ENCODE measurements around the gene DENND10.
"Not testable (repeated sequence)": the region's sequence is repeated elsewhere in the genome, so short reads cannot be mapped to it uniquely, and the experiment has no call there.

DENND10 gene

GRCh38 chr10:119132521-119133345 is 28.8 kb downstream of the DENND10 start:
- no peak for DNase-seq (ENCODE audit: low spot score)

DNA sequence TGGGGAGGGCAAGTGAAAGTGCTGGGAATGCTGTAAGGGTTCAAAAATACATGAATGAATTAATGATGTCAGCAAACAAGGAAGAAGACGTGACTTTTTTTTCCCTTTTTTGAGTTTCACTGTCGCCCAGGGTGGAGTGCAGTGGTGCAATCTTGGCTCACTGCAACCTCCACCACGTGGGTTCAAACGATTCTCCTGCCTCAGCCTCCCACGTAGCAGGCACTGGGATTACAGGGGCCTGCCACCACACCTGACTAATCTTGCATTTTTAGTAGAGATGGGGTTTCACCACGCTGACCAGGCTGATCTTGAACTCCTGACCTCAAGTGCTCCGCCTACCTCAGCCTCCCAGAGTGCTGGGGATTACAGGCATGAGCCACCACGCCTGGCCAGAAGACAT is 30.0 kb downstream of the DENND10 start:
- DNase-seq (ENCODE audit: low spot score), result no peak

GRCh38 chr10:119135513-119135881 is 31.6 kb downstream of the DENND10 start:
- DNase-seq (ENCODE audit: low spot score), result no peak

GRCh38 chr10:119136084-119136483 is 32.2 kb downstream of the DENND10 start:
- DNase-seq (ENCODE audit: low spot score), result no peak

GRCh38 chr10:119137878-119138277 is 34.0 kb downstream of the DENND10 start:
- not testable (repeated sequence) for DNase-seq (ENCODE audit: low spot score)

GRCh38 chr10:119138346-119139306 is 34.7 kb downstream of the DENND10 start:
- no peak for DNase-seq (ENCODE audit: low spot score)

- DNase-seq (ENCODE audit: low spot score), result peak; percentile 51
Measured at GRCh38 chr10:119139464-119140067, 35.7 kb downstream of the DENND10 start.

GRCh38 chr10:119140603-119141245 is 36.8 kb downstream of the DENND10 start:
- DNase-seq (ENCODE audit: low spot score), result no peak

GRCh38 chr10:119143657-119144056 is 39.7 kb downstream of the DENND10 start:
- DNase-seq (ENCODE audit: low spot score), result no peak

- DNase-seq (ENCODE audit: low spot score), result no peak
Measured at GRCh38 chr10:119149157-119149556, 45.2 kb downstream of the DENND10 start.

DNA sequence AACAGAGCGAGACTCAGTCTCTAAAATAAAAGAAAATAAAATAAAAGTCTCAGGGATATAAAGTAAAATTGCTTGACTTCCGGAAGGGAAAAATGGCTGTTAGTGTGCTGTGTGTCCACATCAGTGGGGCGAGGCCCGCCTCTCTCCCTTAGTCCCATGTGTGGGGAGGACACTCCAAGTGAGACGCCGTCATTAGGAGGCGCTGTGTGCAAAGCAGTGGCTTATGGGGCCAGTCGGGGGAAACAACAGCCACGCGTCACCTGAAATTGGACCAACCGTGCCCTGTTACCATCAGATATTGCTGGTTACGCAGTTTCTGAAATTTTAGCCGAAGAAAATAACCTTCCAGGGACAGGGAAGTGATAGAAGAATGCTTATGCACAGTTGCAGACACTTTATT is 45.8 kb downstream of the DENND10 start:
- DNase-seq (ENCODE audit: low spot score), result no peak

GRCh38 chr10:119151601-119152000 is 47.7 kb downstream of the DENND10 start:
- DNase-seq (ENCODE audit: low spot score), result not testable (repeated sequence)

GRCh38 chr10:119153041-119153440 is 49.1 kb downstream of the DENND10 start:
- DNase-seq (ENCODE audit: low spot score), result no peak

DNA sequence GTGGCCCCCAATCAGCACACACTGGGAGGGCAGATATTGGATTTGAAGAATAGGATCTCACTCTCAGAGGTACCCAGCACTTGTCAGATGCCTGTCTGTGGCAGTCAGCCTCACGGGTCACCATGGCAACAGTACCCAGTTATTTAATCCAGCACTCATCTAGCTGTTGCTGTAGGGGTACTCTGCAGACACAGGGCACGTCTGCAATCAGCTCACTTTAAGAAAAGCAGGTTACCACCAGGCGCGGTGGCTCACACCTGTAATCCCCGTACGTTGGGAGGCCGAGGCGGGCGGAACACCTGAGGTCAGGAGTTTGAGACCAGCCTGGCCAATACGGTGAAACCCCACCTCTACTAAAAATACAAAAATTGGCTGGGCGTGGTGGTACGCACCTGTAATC is 49.7 kb downstream of the DENND10 start:
- DNase-seq (ENCODE audit: low spot score), result no peak

DNA sequence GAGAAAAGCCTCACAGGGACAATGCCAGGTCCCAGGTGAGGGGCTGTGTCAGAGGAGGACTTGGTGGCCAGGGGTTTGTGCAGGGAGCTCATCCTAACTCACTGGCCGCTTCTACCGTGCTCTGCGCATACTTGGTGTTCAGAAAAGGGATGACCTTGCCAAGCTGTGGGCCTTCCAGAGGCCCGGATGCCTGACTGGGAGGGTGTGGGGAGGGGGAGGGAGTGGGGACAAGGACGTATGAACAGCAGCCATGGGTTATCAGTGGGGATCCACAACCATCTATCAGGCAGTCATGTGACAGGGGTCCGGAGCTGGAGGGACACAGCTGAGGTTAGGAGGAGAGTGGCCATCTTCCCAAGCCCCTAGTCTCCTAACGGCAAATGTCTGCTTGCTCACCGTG is 55.4 kb downstream of the DENND10 start:
- DNase-seq (ENCODE audit: low spot score), result no peak

GRCh38 chr10:119161680-119162451 is 58.0 kb downstream of the DENND10 start:
- no peak for DNase-seq (ENCODE audit: low spot score)

- DNase-seq (ENCODE audit: low spot score), result no peak
Measured at GRCh38 chr10:119162452-119163092, 58.7 kb downstream of the DENND10 start.

GRCh38 chr10:119165171-119166117 is 61.5 kb downstream of the DENND10 start, which contains the start of gene SFXN4:
SFXN4 (minus strand) TSS chr10:119165714; CDS start chr10:119165647, 67 bp downstream.
- DNase-seq (ENCODE audit: low spot score), result peak; percentile 74

DNA sequence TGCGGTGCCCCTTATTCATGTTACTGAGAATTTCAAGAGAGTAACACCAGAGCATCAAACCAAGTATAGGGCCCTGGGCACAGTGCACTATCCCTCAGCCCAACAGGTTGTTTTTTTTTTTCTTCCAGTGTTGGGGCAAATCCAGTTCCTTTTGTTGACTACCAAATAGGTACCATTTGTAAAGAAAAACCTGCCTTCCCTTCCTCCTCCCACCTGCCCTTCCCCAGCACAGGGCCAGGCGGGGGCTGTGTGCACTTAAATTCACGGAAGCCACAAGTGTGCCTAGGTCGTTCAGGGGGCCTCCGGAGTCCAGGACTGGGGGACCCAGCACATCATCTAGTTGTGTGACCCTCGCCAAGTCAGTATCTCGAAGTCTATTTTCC is 62.2 kb downstream of the DENND10 start:
- DNase-seq (ENCODE audit: low spot score), result no peak
